SK-N-MC (cell line): ENCODE data around the gene SLC39A13.

Experiments used
- EZH2 ChIP-seq: fragments of 200-600 bp; sonication (generic); IDR thresholded peaks from one replicate; pipeline ENCODE4 v1.6.1; 2017; ENCODE audit warnings: antibody characterized with exemption
- POLR2AphosphoS5 ChIP-seq: IDR thresholded peaks from 2 replicates; pipeline ENCODE4 v1.6.1; 2012; ENCODE audit warnings: mild to moderate bottlenecking, low read depth, low read length, borderline replicate concordance

GRCh38 chr11:47360341-47360740, 48.0 kb upstream of the SLC39A13 start:
- TF ChIP-seq POLR2AphosphoS5, result no peak
- no peak for TF ChIP-seq EZH2
